Lower lobe of right lung (tissue), 2 donors: ENCODE measurements around the gene IFNA8. TPM values are rescaled to one million over a fixed set of nuclear protein-coding genes. Genes with fewer than 3 reads are reported as not detected.

Source experiments
- ATAC-seq, 2 donors: fragments of 200-7000 bp; cut with Tn5 transposase; one replicate each; pipeline ENCODE4 v1.9.1; 2020 to 2022; ENCODE audit warnings: mild to moderate bottlenecking in 2 of 2, moderate library complexity in 2 of 2
- DNase-seq: peaks from one replicate; pipeline ENCODE4 v3.0.0-alpha.2; 2020
- H3K27ac ChIP-seq: fragments of 200-600 bp; one replicate; pipeline ENCODE4 v1.8.0; 2022
- H3K27me3 ChIP-seq: fragments of 200-600 bp; one replicate; pipeline ENCODE4 v1.8.0; 2022; ENCODE audit warnings: low read depth
- H3K36me3 ChIP-seq: fragments of 200-600 bp; one replicate; pipeline ENCODE4 v1.8.0; 2022; ENCODE audit warnings: mild to moderate bottlenecking
- H3K4me1 ChIP-seq: fragments of 200-600 bp; one replicate; pipeline ENCODE4 v1.8.0; 2022
- H3K4me3 ChIP-seq: fragments of 200-600 bp; one replicate; pipeline ENCODE4 v1.8.0; 2022; ENCODE audit warnings: mild to moderate bottlenecking
- H3K9me3 ChIP-seq: fragments of 200-600 bp; one replicate; pipeline ENCODE4 v1.8.0; 2022
- intact Hi-C: fragments of 100-400 bp; cut with DNase I; formaldehyde crosslinking; loops from one replicate; pipeline ENCODE4 v1.11.0; 2022
- total RNA-seq: library from RNA; stranded (reverse); fragmentation: NEBNext Ultra II Directional; extraction: Animal tissue kit (Norgen Biotek cat#: 25700); gene quantifications from one replicate; pipeline ENCODE4 v1.2.1, GENCODE V29; 2021
- TF ChIP-seq, protein P1 (sequence below): fragments of 200-600 bp; IDR thresholded peaks from one replicate; pipeline ENCODE4 v1.8.0; 2022; ENCODE audit warnings: antibody characterized with exemption, mild to moderate bottlenecking
- donor health status: DM: no; HTN: yes; CAD: no; lungs with severe emphysema.

The IFNA8 gene
- total RNA-seq, 1 donor from 2014 or later, result not detected

DNA sequence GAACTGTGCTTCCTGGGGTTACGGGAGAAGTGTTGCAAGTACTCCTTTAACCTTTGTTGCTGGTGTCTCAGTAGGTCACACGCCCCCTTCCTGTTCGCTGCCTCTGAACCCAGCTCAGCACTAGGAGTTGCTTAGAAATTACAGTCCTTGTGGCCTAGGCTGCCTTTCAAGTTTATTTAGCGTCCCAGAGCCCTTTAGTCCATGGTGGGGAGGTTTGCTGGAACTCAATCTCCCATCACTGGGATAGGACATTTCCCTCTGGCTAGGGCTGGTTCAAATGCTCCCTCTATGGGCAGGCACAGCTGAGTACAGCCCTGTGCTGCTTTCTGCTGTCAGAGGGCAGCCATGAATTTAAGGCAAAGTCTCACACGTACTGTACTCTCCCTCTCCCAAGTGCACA is 4.7 kb downstream of the IFNA8 start:
- peak; percentile 68 to 70 for ATAC-seq
- DNase-seq, result no peak
- no peaks in the 10 kb centered on the region for H3K4me1 ChIP-seq
- intact Hi-C loops, result no loop called here
- no peaks in the 10 kb centered on the region for H3K27me3 ChIP-seq
- no peaks in the 10 kb centered on the region for H3K9me3 ChIP-seq
- TF ChIP-seq, protein P1, sequence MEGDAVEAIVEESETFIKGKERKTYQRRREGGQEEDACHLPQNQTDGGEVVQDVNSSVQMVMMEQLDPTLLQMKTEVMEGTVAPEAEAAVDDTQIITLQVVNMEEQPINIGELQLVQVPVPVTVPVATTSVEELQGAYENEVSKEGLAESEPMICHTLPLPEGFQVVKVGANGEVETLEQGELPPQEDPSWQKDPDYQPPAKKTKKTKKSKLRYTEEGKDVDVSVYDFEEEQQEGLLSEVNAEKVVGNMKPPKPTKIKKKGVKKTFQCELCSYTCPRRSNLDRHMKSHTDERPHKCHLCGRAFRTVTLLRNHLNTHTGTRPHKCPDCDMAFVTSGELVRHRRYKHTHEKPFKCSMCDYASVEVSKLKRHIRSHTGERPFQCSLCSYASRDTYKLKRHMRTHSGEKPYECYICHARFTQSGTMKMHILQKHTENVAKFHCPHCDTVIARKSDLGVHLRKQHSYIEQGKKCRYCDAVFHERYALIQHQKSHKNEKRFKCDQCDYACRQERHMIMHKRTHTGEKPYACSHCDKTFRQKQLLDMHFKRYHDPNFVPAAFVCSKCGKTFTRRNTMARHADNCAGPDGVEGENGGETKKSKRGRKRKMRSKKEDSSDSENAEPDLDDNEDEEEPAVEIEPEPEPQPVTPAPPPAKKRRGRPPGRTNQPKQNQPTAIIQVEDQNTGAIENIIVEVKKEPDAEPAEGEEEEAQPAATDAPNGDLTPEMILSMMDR, result peak; percentile 25
- H3K36me3 ChIP-seq, result no peaks in the 10 kb centered on the region
- no peak overlapping the region for H3K4me3 ChIP-seq
- H3K27ac ChIP-seq, result no peak overlapping the region

DNA sequence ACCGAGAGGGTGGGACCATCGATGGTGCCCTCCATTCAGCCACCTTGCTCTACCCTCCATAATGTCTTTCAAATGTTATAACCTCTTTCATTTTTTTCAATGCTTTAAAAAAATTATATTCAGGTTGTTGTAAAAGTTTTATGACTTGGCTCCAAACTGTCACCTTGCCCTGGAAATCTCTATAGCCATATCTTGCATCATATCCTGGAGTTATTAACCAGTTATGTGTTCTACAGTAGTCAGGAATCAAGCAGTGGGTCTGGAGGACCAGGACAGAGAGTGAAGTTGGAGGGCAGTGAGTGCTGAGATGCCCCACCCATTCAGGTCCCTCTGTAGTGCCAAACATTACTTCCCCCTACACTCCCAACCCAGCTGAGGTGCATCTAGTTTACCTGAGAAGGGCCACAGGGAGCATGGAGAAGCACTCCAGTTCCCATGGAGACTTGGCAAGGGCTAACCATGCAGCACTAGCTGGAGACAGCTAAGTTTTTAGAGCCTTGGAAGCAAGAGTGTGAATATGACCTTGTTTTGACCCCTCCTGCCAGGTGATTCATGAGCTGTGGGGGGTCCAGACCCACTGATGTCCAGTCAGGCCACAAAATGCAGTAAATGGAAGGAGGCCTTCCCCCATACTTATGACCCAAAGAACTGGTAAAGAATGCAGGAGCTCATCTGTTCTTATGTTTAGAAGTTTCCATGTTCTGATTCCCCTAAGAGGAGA is 5.5 kb downstream of the IFNA8 start:
- no peaks in the 10 kb centered on the region for H3K4me1 ChIP-seq
- H3K9me3 ChIP-seq, result no peaks in the 10 kb centered on the region
- no peak for ATAC-seq

DNA sequence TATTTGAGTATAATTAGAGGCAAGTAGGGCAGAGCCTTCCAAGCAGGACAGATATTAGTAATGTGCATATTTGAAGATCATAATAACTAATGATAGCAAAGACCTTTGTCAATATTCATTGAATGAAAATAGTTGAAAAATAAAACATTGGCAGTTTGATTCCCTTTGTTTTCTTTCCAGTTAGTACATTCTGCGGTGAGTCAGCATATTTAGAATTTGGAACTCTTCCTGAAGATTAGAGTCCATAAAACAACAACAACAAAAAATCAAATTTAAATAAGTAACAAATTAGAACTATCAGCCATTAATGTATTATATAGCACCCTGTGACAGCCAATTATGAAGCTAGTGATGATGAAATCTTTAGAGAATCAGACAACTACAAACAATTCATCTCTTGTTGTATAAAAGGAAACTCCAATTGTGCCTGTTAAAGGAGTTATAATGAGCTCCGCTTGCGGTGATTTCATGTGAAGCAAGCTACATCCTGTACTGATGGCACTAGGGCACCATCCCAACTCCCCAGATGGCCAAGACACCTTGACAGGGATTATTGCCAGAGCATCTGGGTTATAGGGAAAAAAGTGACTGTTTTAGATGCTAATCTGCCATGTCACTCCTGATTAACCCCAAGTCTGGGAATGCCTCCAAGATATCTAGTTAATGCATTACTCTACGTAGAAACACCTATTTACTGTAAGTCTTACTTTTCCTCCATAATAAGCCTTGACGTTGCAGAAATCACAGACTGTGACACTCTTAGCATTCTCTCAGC is 6.8 kb downstream of the IFNA8 start:
- Histone ChIP-seq H3K36me3 (no peaks in the 10 kb centered on the region), H3K27ac (no peak overlapping the region), H3K4me3 (no peak overlapping the region), H3K4me1 (no peaks in the 10 kb centered on the region), H3K27me3 (no peaks in the 10 kb centered on the region), H3K9me3 (no peaks in the 10 kb centered on the region)
- intact Hi-C loops, result no loop called here
- DNase-seq, result no peak
- ATAC-seq, result no peak
- TF ChIP-seq, protein P1, result no peak

More for the DNA sequence above, 5.5 kb downstream of the IFNA8 start:
- Histone ChIP-seq H3K27me3 (no peaks in the 10 kb centered on the region), H3K4me3 (no peak overlapping the region), H3K27ac (no peak overlapping the region), H3K36me3 (no peaks in the 10 kb centered on the region)
- TF ChIP-seq, protein P1, result no peak
- DNase-seq, result no peak
- intact Hi-C loops, result no loop called here

DNA sequence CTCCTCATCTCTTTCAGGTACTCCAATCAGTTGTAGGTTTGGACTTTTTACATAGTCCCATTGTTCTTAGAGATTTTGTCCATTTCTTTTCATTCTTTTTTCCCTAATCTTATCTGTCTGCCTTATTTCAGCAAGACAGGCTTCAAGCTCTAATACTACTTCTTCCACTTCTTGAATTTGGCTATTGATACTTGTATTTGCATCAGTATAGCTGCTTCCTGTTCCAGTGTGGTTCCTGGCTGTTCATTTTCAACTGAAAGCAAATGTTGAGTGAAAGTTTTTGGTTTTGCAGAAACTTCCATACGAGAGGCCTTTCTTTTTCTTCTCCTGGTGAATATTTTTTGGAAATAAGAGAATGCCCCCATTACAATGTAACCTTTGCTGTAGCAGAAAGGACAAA is 19.3 kb downstream of the IFNA8 start:
- Histone ChIP-seq H3K27me3 (no peaks in the 10 kb centered on the region), H3K4me3 (no peak overlapping the region), H3K36me3 (no peaks in the 10 kb centered on the region), H3K4me1 (no peaks in the 10 kb centered on the region), H3K9me3 (no peaks in the 10 kb centered on the region), H3K27ac (no peak overlapping the region)
- ATAC-seq (no peak), DNase-seq (no peak)
- TF ChIP-seq, protein P1, result no peak
- intact Hi-C loops, result no loop called here

DNA sequence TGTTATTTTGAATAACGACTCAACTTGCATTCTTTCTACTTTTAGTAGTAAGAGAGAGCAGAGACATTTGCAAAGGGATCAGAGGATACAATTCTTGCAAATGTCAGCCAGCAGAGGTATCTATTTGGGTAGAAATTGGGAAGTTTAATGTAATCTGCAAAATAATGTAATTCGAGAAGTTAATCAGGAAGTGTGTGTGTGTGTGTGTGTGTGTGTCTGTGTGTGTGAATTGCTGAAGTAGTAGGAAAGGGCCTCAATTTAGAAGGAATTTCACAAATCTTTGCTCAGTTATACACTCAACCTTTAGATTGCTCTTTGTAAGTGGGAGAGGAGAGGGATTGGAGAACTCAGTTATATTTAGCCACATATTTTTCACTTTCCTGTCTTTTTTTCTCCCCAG is 20.3 kb downstream of the IFNA8 start:
- no peaks in the 10 kb centered on the region for H3K36me3 ChIP-seq
- H3K4me3 ChIP-seq, result no peak overlapping the region
- no peaks in the 10 kb centered on the region for H3K27me3 ChIP-seq
- DNase-seq (no peak), ATAC-seq (no peak)
- H3K27ac ChIP-seq, result no peak overlapping the region
- intact Hi-C loops, result no loop called here
- TF ChIP-seq, protein P1, result no peak
- no peaks in the 10 kb centered on the region for H3K4me1 ChIP-seq
- no peaks in the 10 kb centered on the region for H3K9me3 ChIP-seq
